ENCODE data around the gene TMEM218. TPM values are rescaled to one million over a fixed set of nuclear protein-coding genes. Genes with fewer than 3 reads are reported as not detected.
"Not testable (repeated sequence)": the region's sequence is repeated elsewhere in the genome, so short reads cannot be mapped to it uniquely, and the experiment has no call there.

TMEM218 gene
- total RNA-seq, 1 donor from 2014 or later: 12.8 TPM

- H3K9me3 ChIP-seq: no peaks in the 10 kb centered on the region
- peak overlapping the region; percentile 61 for H3K27ac ChIP-seq
- H3K4me1 ChIP-seq: peaks cover 10% of the 10 kb centered on the region
- TF ChIP-seq CTCF (IDR thresholded peaks at IDR 0.05) (no peak), POLR2AphosphoS5 (IDR thresholded peaks at IDR 0.05; ENCODE audit: insufficient read depth in 1 of 2, low read depth in 1 of 2) (no peak), POLR2A (IDR thresholded peaks at IDR 0.05) (no peak)
- no peaks in the 10 kb centered on the region for H3K36me3 ChIP-seq
- intact Hi-C loops (cut with DNase I): no loop called here
- H3K4me3 ChIP-seq: peak overlapping the region; percentile 44 to 62
- no peaks in the 10 kb centered on the region for H3K27me3 ChIP-seq
- DNase-seq (ENCODE audit: extremely low spot score in 2 of 2): no peak
Observed at GRCh38 chr11:125062218-125062930, 49.1 kb downstream of the TMEM218 start.

- H3K27ac ChIP-seq: no peak overlapping the region
- H3K36me3 ChIP-seq: no peaks in the 10 kb centered on the region
- no peak overlapping the region for H3K4me3 ChIP-seq
- no peak for DNase-seq (ENCODE audit: extremely low spot score in 2 of 2)
- H3K9me3 ChIP-seq: no peaks in the 10 kb centered on the region
- intact Hi-C loops (cut with DNase I): no loop called here
- H3K27me3 ChIP-seq: no peaks in the 10 kb centered on the region
- H3K4me1 ChIP-seq: peaks cover 10% of the 10 kb centered on the region
- TF ChIP-seq POLR2A (IDR thresholded peaks at IDR 0.05) (no peak), POLR2AphosphoS5 (IDR thresholded peaks at IDR 0.05; ENCODE audit: insufficient read depth in 1 of 2, low read depth in 1 of 2) (no peak), CTCF (IDR thresholded peaks at IDR 0.05) (no peak)
Observed at GRCh38 chr11:125061281-125061680, 50.1 kb downstream of the TMEM218 start.

GRCh38 chr11:125057693-125058016, 53.8 kb downstream of the TMEM218 start:
- Histone ChIP-seq H3K9me3 (no peaks in the 10 kb centered on the region), H3K27me3 (no peaks in the 10 kb centered on the region), H3K4me1 (no peaks in the 10 kb centered on the region), H3K27ac (no peak overlapping the region), H3K4me3 (no peak overlapping the region), H3K36me3 (no peaks in the 10 kb centered on the region)
- intact Hi-C loops (cut with DNase I): no loop called here
- no peak for DNase-seq (ENCODE audit: extremely low spot score in 2 of 2)
- TF ChIP-seq POLR2A (IDR thresholded peaks at IDR 0.05) (no peak), POLR2AphosphoS5 (IDR thresholded peaks at IDR 0.05; ENCODE audit: insufficient read depth in 1 of 2, low read depth in 1 of 2) (no peak), CTCF (IDR thresholded peaks at IDR 0.05) (no peak)

- Histone ChIP-seq H3K4me3 (no peak overlapping the region), H3K4me1 (no peaks in the 10 kb centered on the region), H3K9me3 (no peaks in the 10 kb centered on the region), H3K27me3 (no peaks in the 10 kb centered on the region), H3K36me3 (no peaks in the 10 kb centered on the region), H3K27ac (no peak overlapping the region)
- intact Hi-C loops (cut with DNase I): no loop called here
- no peak for DNase-seq (ENCODE audit: extremely low spot score in 2 of 2)
- no peak for TF ChIP-seq POLR2A (IDR thresholded peaks at IDR 0.05)
- TF ChIP-seq POLR2AphosphoS5 (IDR thresholded peaks at IDR 0.05; ENCODE audit: insufficient read depth in 1 of 2, low read depth in 1 of 2): no peak
- TF ChIP-seq CTCF (IDR thresholded peaks at IDR 0.05): no peak
Observed at GRCh38 chr11:125056931-125057692, 54.3 kb downstream of the TMEM218 start.

GRCh38 chr11:125056111-125056510, 55.3 kb downstream of the TMEM218 start:
- intact Hi-C loops (cut with DNase I); H3K4me1 ChIP-seq: not testable (repeated sequence)

More at GRCh38 chr11:125056111-125056510, 55.3 kb downstream of the TMEM218 start:
- not testable (repeated sequence) for H3K27me3 ChIP-seq; H3K4me3 ChIP-seq; H3K36me3 ChIP-seq; H3K9me3 ChIP-seq; DNase-seq (ENCODE audit: extremely low spot score in 2 of 2); H3K27ac ChIP-seq
